ENCODE data around the gene TRIM6. TPM values are rescaled to one million over a fixed set of nuclear protein-coding genes. Genes with fewer than 3 reads are reported as not detected.
A peak's percentile ranks its signal among the peaks of the same experiment; 100 is the strongest.
"Not testable (repeated sequence)": the region's sequence is repeated elsewhere in the genome, so short reads cannot be mapped to it uniquely, and the experiment has no call there.

The TRIM6 gene
- total RNA-seq, 2 experiments from 2014 or later: 0.75 to 0.76 TPM

- CTCF ChIA-PET: no interaction called here
- H3K36me3 Mint-ChIP-seq (ENCODE audit: low read depth): peaks cover 14% of the 10 kb centered on the region
- POLR2A ChIA-PET: no interaction called here
These were observed 35.0 kb downstream of the TRIM6 start for GRCh38 chr11:5631417-5631816.

GRCh38 chr11:5631969-5632635 lies 35.7 kb downstream of the TRIM6 start:
- DNase-seq (no peak), ATAC-seq (no peak)
- peaks cover 23% of the 10 kb centered on the region for H3K4me1 Mint-ChIP-seq
- H3K36me3 Mint-ChIP-seq (ENCODE audit: low read depth): peaks cover 12% of the 10 kb centered on the region
- intact Hi-C loops (cut with DNase I, micrococcal nuclease): no loop called here
- H3K27me3 Mint-ChIP-seq: no peaks in the 10 kb centered on the region
- H3K4me3 Mint-ChIP-seq: no peak overlapping the region
- CTCF ChIA-PET: no interaction called here
- POLR2A ChIA-PET: interaction anchor here (0.7 kb wide), 1 partner anchor 1167 kb away, joined by 3 read pairs; no protein-coding TSS in a partner anchor
- peaks cover 2% of the 10 kb centered on the region for H3K9me3 Mint-ChIP-seq (ENCODE audit: low read depth)
- no peak overlapping the region for H3K27ac Mint-ChIP-seq

More at GRCh38 chr11:5631417-5631816, 35.0 kb downstream of the TRIM6 start:
- ATAC-seq: peak; percentile 30
- DNase-seq: no peak
- peaks cover 4% of the 10 kb centered on the region for H3K9me3 Mint-ChIP-seq (ENCODE audit: low read depth)
- intact Hi-C loops (cut with DNase I, micrococcal nuclease): no loop called here
- H3K4me3 Mint-ChIP-seq: no peak overlapping the region
- H3K4me1 Mint-ChIP-seq: peaks cover 30% of the 10 kb centered on the region
- H3K27ac Mint-ChIP-seq: no peak overlapping the region
- H3K27me3 Mint-ChIP-seq: no peaks in the 10 kb centered on the region

- DNase-seq (no peak), ATAC-seq (no peak)
- ChIA-PET POLR2A (no interaction called here), CTCF (no interaction called here)
- H3K27ac Mint-ChIP-seq: no peak overlapping the region
- peaks cover 8% of the 10 kb centered on the region for H3K4me1 Mint-ChIP-seq
- intact Hi-C loops (cut with DNase I, micrococcal nuclease): loop anchor here in 1 of 2 experiments (5.0 kb wide), 1 partner anchor 52 kb away; no protein-coding TSS in a partner anchor
- H3K9me3 Mint-ChIP-seq (ENCODE audit: low read depth): no peaks in the 10 kb centered on the region
- no peak overlapping the region for H3K4me3 Mint-ChIP-seq
- H3K27me3 Mint-ChIP-seq: no peaks in the 10 kb centered on the region
- H3K36me3 Mint-ChIP-seq (ENCODE audit: low read depth): peaks cover 29% of the 10 kb centered on the region
These were observed 43.5 kb downstream of the TRIM6 start for GRCh38 chr11:5639953-5640352.

- Mint-ChIP-seq H3K4me3 (no peak overlapping the region), H3K9me3 (ENCODE audit: low read depth) (no peaks in the 10 kb centered on the region), H3K4me1 (peaks cover 8% of the 10 kb centered on the region), H3K36me3 (ENCODE audit: low read depth) (peaks cover 24% of the 10 kb centered on the region), H3K27me3 (no peaks in the 10 kb centered on the region), H3K27ac (no peak overlapping the region)
- CTCF ChIA-PET: no interaction called here
- intact Hi-C loops (cut with DNase I, micrococcal nuclease): loop anchor here in 1 of 2 experiments (5.0 kb wide), 1 partner anchor 49 kb away; no protein-coding TSS in a partner anchor
- ATAC-seq (peak; percentile 96), DNase-seq (no peak)
- POLR2A ChIA-PET: no interaction called here
These were observed 47.1 kb downstream of the TRIM6 start for GRCh38 chr11:5643585-5643984.

- ChIA-PET POLR2A (no interaction called here), CTCF (no interaction called here)
- Mint-ChIP-seq H3K27ac (no peak overlapping the region), H3K9me3 (ENCODE audit: low read depth) (no peaks in the 10 kb centered on the region), H3K36me3 (ENCODE audit: low read depth) (peaks cover 14% of the 10 kb centered on the region), H3K4me1 (peaks cover 8% of the 10 kb centered on the region), H3K27me3 (no peaks in the 10 kb centered on the region), H3K4me3 (no peak overlapping the region)
- ATAC-seq (no peak), DNase-seq (no peak)
- intact Hi-C loops (cut with DNase I, micrococcal nuclease): no loop called here
These were observed 49.7 kb downstream of the TRIM6 start for GRCh38 chr11:5646139-5646538.

GRCh38 chr11:5655474-5655873 lies 59.0 kb downstream of the TRIM6 start:
- intact Hi-C loops (cut with DNase I, micrococcal nuclease): no loop called here
- H3K27ac Mint-ChIP-seq: no peak overlapping the region
- ChIA-PET CTCF (no interaction called here), POLR2A (no interaction called here)
- ATAC-seq: no peak
- H3K9me3 Mint-ChIP-seq (ENCODE audit: low read depth): peaks cover 6% of the 10 kb centered on the region
- no peaks in the 10 kb centered on the region for H3K4me1 Mint-ChIP-seq
- H3K27me3 Mint-ChIP-seq: no peaks in the 10 kb centered on the region
- DNase-seq: no peak
- H3K36me3 Mint-ChIP-seq (ENCODE audit: low read depth): peaks cover 13% of the 10 kb centered on the region
- H3K4me3 Mint-ChIP-seq: no peak overlapping the region

- POLR2A ChIA-PET; CTCF ChIA-PET; H3K4me3 Mint-ChIP-seq; H3K9me3 Mint-ChIP-seq (ENCODE audit: low read depth); H3K27me3 Mint-ChIP-seq; H3K27ac Mint-ChIP-seq; H3K4me1 Mint-ChIP-seq; ATAC-seq; intact Hi-C loops (cut with DNase I, micrococcal nuclease); DNase-seq: not testable (repeated sequence)
- H3K36me3 Mint-ChIP-seq (ENCODE audit: low read depth): peaks cover 13% of the 10 kb centered on the region
These were observed 60.5 kb downstream of the TRIM6 start for GRCh38 chr11:5656956-5657355.

- DNase-seq (no peak), ATAC-seq (no peak)
- ChIA-PET CTCF (no interaction called here), POLR2A (no interaction called here)
- H3K4me3 Mint-ChIP-seq: no peak overlapping the region
- no peaks in the 10 kb centered on the region for H3K27me3 Mint-ChIP-seq
- H3K27ac Mint-ChIP-seq: no peak overlapping the region
- H3K36me3 Mint-ChIP-seq (ENCODE audit: low read depth): peaks cover 11% of the 10 kb centered on the region
- intact Hi-C loops (cut with DNase I, micrococcal nuclease): no loop called here
- peaks cover 5% of the 10 kb centered on the region for H3K9me3 Mint-ChIP-seq (ENCODE audit: low read depth)
- no peaks in the 10 kb centered on the region for H3K4me1 Mint-ChIP-seq
These were observed 61.9 kb downstream of the TRIM6 start for GRCh38 chr11:5658318-5658717.

Other genes with a start within 250 kb of the TRIM6 start
- gene OR51B6, start 245.1 kb upstream of the TRIM6 start, total RNA-seq: not detected
- not detected for gene OR51M1, start 212.8 kb upstream of the TRIM6 start, total RNA-seq
- gene OR51Q1, start 174.5 kb upstream of the TRIM6 start, total RNA-seq: not detected
- not detected for gene OR51I1, start 155.1 kb upstream of the TRIM6 start, total RNA-seq
- gene OR51I2, start 147.3 kb upstream of the TRIM6 start, total RNA-seq: not detected
- gene OR52D1, start 108.0 kb upstream of the TRIM6 start, total RNA-seq: not detected
- not detected for gene UBQLN3, start 86.7 kb upstream of the TRIM6 start, total RNA-seq
- under 1 TPM; 0.11 to 0.14 TPM for gene UBQLNL, start 79.9 kb upstream of the TRIM6 start, total RNA-seq
- not detected for gene OR52H1, start 48.1 kb upstream of the TRIM6 start, total RNA-seq
- not detected for gene OR52B6, start 15.8 kb upstream of the TRIM6 start, total RNA-seq
- 10 to 100 TPM; 10.4 to 11.8 TPM for gene TRIM34, start 28.4 kb downstream of the TRIM6 start, total RNA-seq
- gene TRIM5, start 88.4 kb downstream of the TRIM6 start, total RNA-seq: 10 to 100 TPM; 16.4 to 17.9 TPM
- 100 to 1,000 TPM in 1 of 2 experiments, 10 to 100 TPM in 1; 73.4 to 101 TPM for gene TRIM22, start 93.2 kb downstream of the TRIM6 start, total RNA-seq
- gene OR56B1, start 139.8 kb downstream of the TRIM6 start, total RNA-seq: under 1 TPM; 0.14 to 0.16 TPM
- gene OR52N4, start 157.6 kb downstream of the TRIM6 start, total RNA-seq: under 1 TPM; 0.23 to 0.70 TPM
- not detected for gene OR52N5, start 186.7 kb downstream of the TRIM6 start, total RNA-seq
- gene OR52N1, start 194.6 kb downstream of the TRIM6 start, total RNA-seq: not detected
- gene OR52N2, start 212.3 kb downstream of the TRIM6 start, total RNA-seq: not detected
- not detected for gene OR52E6, start 245.3 kb downstream of the TRIM6 start, total RNA-seq

All from activated CD4-positive, alpha-beta T cell treated with anti-CD3 and anti-CD28 coated beads for 36 hours (primary cell).